Inflammatory macrophage treated with lipopolysaccharide for 4 hours (primary cell): ENCODE measurements around the gene CENPV.
A peak's percentile ranks its signal among the peaks of the same experiment; 100 is the strongest.
"Not testable (repeated sequence)": the region's sequence is repeated elsewhere in the genome, so short reads cannot be mapped to it uniquely, and the experiment has no call there.

ENCODE experiments used
- DNase-seq: peaks from one replicate; pipeline ENCODE4 v3.0.0-alpha.2; 2020

CENPV gene

GRCh38 chr17:16312061-16312460 lies 41.2 kb downstream of the CENPV start:
- DNase-seq, result not testable (repeated sequence)

DNA sequence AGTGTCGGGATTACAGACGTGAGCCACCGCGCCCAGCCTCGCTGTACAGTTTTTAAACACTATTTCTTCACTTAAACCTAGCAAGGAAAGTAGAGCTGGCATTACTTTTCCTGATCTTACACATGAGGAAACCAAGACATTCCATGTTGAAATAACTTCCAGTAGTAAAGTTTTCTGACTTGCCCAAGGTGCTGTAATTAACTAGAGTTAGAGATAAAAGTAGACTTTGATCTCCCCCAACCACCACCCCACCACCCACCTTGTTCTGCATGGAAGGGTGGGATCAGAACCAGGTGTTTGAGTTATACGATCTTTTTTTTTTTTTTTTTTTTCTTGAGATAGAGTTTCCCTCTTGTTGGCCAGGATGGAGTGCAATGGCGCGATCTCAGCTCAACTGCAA lies 47.1 kb downstream of the CENPV start:
- DNase-seq, result no peak

- peak; percentile 8 for DNase-seq
Measured at GRCh38 chr17:16304830-16305229, 48.4 kb downstream of the CENPV start.

DNA sequence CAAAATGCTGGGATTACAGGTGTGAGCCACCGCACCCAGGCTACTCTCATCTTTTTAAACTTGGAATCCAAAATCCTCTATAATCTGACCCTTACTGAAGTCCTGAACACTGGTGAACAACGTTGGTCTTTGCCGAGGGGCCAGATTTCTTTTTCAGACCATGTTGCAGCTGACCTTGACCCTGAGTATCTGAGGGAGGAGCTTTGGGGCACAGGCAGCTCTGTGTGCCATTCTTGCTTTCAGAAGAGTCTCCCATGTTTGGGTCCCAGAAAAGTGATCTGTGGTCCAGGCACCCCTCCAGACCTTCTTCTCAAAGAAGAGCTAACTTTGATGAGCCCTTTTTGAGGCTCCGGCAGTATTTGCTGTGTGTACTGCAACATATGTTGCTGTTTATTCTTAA lies 50.4 kb downstream of the CENPV start:
- no peak for DNase-seq

DNA sequence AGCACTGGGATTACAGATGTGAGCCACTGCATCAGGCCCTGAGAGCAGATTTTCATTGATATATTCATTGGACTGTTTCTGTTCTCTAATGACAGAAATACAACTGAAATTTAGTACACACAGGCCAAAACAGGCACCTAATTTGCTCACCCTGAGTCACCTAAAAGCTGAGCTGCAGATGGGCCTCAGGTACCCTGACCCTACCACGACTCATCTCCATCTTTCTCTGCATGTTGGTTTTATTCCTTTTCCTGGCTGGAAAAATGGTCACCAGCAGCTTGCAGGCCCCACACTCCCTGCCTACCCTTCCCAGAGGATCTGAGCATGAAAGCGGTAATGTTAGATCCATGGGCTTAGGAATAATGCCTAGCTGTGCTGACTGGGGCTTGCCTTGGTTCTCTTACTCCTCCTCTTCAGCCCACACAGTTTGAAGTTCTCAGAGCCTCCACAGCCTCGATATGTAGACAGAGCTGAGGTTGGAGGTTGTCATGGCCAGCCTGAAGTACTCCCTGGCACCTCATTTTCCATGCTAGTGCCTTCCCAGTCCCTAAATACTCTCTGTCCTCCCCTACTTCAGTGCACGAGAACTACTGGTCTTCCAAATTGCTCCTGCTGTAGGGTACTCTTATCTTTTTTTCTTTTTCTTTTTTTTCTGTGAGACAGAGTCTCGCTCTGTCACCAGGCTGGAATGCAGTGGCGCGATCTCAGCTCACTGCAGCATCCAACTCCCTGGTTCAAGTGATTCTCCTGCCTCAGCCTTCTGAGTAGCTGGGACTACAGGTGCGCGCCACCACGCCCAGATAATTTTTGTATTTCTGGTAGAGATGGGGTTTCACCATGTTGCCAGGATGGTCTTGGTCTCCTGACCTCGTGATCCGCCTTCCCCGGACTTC lies 51.1 kb downstream of the CENPV start:
- DNase-seq, result no peak

DNA sequence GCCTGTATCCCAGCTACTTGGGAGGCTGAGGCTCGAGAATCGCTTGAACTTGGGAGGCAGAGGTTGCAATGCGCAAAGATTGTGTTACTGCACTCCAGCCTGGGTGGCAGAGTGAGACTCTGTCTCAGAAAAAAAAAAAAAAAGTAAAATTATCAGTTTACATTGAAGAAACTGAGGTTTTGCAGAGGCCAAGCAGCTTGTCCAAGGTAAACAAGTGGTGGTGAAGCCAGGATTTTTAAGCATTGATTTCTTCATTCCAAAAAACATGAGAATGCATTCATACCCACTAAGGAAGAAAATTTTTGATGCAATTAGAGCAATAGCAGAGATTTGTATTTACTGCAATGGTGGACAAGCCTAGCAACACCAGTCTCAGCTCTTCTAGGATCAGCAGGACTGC lies 52.7 kb downstream of the CENPV start:
- DNase-seq, result no peak

DNA sequence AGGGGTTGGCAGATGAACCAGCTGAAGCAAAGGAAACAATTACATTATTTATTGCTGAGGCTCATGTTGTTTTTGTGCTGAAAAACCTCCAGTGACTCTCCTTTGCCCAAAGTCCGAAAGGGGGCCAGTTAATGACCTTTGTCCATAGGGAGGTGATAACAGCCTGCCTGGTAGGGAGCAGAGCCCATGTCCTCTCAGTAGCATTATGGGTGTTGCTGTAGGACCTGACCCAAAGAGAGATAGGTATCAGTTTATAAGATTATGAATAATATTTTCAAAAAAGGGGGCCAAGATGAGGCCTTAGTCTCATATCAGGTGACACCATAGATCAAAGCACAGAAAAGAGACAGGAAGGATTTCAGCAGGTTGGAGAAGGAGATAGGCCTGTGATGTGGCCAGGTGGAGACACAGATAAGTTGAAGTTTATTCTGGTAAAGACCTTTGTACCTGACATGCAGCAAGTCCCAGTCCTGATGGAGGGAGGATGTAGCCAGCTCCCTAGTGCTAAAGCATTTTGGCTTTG lies 55.1 kb downstream of the CENPV start:
- no peak for DNase-seq

- no peak for DNase-seq
Measured at GRCh38 chr17:16297367-16298139, 55.7 kb downstream of the CENPV start.

DNA sequence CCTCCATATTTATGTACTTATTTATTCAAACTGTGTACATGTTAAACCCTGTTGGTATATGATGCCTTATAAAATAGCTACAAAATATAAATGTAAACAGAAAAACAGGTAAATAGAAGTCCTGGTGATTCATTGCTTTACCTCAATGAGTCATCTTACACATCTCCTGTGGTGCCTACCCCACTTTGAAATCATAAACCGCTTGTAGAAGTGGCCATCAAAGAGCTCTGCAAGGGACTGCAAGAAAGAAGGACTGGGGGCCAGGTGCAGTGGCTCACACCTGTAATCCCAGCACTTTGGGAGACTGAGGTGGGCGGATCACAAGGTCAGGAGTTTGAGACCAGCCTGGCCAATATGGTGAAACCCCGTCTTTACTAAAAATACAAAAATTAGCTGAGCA lies 57.2 kb downstream of the CENPV start:
- not testable (repeated sequence) for DNase-seq

DNA sequence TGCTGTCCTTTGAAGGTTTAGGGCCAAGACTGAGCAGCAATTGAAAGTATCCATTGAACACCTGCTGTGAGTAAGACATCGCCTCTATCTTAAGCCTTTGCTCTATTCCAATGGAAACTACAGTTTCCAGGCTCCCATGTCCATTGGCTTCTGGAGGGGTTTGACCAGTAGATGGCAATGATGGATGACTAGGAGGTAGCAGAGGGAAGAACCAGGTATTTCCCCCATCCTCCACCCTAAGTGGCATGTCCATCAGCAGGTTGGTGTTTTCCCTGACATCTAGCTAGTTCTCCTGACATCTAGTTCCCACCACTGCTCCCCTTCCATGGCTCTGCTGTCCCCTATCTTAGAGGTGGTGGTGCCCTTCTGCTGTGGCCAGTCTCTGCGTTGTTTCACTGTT lies 58.7 kb downstream of the CENPV start:
- DNase-seq, result no peak

GRCh38 chr17:16293931-16294330 lies 59.3 kb downstream of the CENPV start:
- DNase-seq, result no peak
